Activated CD8-positive, alpha-beta memory T cell treated with anti-CD3 and anti-CD28 coated beads for 36 hours (primary cell): ENCODE measurements around the gene GSG1L. TPM values are rescaled to one million over a fixed set of nuclear protein-coding genes. Genes with fewer than 3 reads are reported as not detected.
"Not testable (repeated sequence)": the region's sequence is repeated elsewhere in the genome, so short reads cannot be mapped to it uniquely, and the experiment has no call there.

Experiments
- CTCF ChIA-PET: fragments of 350-600 bp; sonication (Branson Sonifier 250); formaldehyde crosslinking; loops from one replicate; lab custom pipeline; 2021; ENCODE audit warnings: antibody characterized with exemption; lab: Charles Lee
- POLR2A ChIA-PET: fragments of 350-600 bp; sonication (Branson Sonifier 250); formaldehyde crosslinking; loops from one replicate; lab custom pipeline; 2021; ENCODE audit warnings: antibody characterized with exemption; lab: Charles Lee
- total RNA-seq, 2 experiments: library from RNA; stranded (reverse); gene quantifications; one replicate each; pipeline ENCODE4 v1.2.3, GENCODE V29; 2021

The GSG1L gene
- total RNA-seq, 2 experiments from 2014 or later, result not detected

DNA sequence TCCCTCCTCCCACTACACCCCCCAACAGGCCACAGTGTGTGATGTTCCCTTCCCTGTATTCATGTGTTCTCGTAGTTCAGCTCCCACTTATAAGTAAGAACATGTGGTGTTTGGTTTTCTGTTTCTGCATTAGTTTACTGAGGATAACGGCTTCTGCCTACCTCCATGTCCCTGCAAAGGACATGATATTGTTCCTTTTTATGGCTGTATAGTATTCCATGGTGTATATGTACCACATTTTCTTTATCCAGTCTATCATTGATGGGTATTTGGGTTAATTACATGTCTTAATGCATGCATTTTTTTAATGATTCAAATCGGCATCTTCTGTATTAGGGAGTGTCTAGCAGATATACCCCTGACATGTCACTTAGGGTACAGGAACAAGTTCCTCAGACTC lies 320.5 kb downstream of the GSG1L start:
- CTCF ChIA-PET, POLR2A ChIA-PET: not testable (repeated sequence)

DNA sequence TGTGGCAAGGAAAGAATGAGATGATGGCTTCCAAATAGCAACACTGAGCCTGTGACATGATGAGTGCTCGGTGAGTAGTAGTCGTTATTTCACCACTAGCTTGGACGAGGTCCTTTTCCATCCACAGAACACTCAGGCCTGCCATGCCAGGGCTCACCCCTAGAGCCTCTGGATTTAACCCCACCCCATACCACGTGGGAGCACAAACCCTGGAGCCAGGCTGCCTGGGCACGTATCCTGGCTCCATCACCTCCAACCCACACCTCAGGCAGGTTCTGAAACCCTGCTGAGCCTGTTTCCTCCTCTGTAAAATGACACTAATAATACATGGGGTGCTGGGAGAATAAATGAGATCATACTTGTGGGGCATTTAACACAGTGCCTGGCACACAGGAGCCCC lies 321.2 kb downstream of the GSG1L start:
- POLR2A ChIA-PET, result no interaction called here

DNA sequence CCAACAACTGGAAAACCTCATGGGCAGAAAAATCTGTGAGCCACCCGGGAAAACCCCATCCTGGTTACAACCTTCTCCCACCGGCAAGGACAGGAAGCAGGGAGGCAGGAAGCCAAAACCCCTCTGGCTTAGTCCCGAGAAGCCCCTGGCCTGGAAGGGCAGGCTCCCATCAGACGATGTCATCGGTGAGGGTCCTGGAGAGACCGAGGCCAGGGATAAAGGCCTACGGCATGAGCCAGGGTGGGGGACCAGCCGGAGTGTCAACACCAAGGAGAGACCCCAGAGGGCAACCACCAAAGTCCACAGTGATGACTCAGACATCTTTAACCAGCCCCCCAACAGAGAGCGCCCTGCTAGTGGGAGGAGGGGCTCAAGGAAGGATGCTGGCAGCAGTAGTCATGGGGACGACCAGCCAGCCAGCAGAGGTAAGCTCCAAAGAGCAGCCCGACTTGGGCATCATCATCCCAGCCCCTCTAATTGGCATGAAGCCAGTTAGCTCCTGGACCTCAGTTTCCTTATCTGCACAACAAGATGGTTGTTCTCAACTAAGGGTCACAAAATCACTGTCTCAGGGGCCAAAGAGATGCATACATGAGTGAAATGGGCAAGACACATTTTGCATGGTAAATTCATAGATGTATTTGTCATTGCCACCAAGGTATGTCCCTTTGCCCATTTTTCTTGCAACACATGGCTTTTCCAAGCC lies 322.9 kb downstream of the GSG1L start:
- ChIA-PET CTCF (no interaction called here), POLR2A (no interaction called here)

More for the DNA sequence above, 321.2 kb downstream of the GSG1L start:
- CTCF ChIA-PET, result no interaction called here

GRCh38 chr16:27739606-27740357 lies 323.7 kb downstream of the GSG1L start:
- ChIA-PET CTCF (no interaction called here), POLR2A (no interaction called here)

DNA sequence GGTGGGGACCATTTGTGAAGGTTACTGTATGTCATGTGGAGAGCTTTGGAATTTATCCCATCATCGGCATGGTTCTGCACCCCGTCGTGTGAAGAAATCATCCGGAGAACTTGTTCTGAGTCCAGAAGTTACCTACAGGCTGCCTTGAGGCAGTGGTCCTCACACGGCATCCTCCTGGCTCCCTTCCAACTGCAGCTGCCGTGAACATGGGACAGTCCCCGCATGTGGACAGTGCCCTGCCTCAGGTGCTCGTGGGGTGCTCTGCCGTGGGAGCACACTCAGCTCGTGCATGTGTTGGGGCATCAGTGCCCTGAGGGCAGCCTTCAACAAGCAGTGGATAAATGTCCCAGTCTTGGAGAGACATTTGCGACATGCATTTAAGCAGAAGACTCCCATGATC lies 324.9 kb downstream of the GSG1L start:
- ChIA-PET POLR2A (no interaction called here), CTCF (no interaction called here)

Other genes with a start within 250 kb of the GSG1L start
- gene XPO6, start 148.3 kb upstream of the GSG1L start, total RNA-seq, result 100 to 1,000 TPM; 224 to 228 TPM
- 1 to 10 TPM; 2.6 to 2.7 TPM for gene SBK1, start 228.8 kb upstream of the GSG1L start, total RNA-seq